HG02623 (cell line): ENCODE measurements around the gene WEE1.
A peak's percentile ranks its signal among the peaks of the same experiment; 100 is the strongest.
"Not testable (repeated sequence)": the region's sequence is repeated elsewhere in the genome, so short reads cannot be mapped to it uniquely, and the experiment has no call there.

Source experiments
- ATAC-seq: cut with Tn5 transposase; IDR thresholded peaks from one replicate; pipeline ENCODE4 v1.9.1; 2021; ENCODE audit warnings: moderate library complexity; ENCODE audit not compliant: unreplicated experiment

WEE1 gene

DNA sequence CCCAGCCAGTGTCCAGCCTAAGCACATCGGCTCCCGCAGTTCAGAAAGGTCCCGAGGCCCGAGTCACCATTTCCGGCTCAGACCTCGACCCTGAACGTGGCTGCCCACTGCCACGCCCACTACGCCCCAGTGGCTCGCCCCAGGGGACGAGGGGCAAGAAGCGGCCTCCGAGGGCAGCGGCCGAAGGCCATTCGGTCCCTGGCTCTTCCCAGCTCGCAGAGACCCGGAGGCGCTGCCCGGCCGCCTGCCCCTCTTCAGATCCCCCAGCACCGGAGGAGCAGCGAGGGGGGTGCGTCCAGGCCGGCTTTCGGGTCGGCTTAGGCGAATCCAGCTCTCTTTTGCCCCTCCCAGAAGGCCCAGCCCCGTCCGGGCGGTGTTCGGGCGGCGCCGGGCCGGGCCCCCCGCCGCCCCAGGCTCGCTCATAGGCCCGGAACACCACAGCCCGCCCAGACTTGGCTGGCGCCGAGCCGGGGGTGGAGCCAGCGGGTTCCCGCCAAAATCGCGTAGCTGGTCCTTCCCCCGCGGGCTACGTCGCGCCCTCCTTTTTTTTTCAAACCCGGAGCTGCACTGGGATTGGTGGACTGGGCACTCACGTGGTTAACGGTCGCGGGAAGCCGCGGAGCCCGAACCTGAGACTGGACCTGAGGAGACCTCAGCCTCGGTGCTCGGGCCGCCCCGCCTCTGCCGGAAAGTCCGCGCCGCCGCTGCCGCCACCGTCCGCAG, at the start of gene WEE1:
Gene WEE1 (plus strand): TSS at position 619 of the 723 bp plus-strand sequence. CDS start 264 bp downstream, outside the sequence.
- ATAC-seq = peak; percentile 84

DNA sequence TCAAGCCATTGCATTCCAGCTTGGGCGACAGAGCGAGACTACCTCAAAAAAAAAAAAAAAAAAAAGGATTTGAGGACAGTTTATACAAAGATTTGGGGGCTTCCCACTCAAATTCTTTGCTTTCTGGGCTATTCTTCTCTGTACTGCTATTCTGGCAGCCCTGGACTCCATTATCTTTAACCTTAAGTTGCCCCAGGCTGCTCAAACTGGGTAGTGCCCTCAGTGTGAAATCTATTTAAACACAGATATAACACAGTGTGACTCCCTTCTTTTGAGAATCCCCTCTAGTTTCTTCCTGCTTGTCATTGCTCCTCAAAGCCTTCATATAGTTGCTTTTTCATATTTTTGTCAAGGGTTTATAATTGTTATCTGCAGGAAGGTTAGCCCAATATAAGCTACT, 49.5 kb upstream of the WEE1 start:
- no peak for ATAC-seq

DNA sequence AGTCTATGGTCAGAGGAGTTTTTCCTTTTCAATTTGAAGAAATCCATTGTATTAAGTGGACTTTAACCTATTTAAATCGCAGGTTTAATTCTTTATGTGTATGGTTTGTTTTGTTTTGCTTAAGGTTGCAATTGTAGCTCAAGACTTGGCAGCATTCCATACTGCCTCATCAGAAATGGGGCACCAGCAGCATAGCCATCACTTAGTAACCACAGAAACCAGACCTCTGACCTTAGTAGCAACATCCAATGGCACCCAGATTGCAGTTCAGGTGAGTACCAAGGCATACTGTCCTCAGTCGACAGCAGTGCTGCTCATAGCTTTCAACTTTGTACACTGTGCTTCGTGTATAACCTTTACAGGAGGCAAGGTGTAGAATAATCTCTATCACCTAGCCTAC, 48.4 kb upstream of the WEE1 start:
- no peak for ATAC-seq

DNA sequence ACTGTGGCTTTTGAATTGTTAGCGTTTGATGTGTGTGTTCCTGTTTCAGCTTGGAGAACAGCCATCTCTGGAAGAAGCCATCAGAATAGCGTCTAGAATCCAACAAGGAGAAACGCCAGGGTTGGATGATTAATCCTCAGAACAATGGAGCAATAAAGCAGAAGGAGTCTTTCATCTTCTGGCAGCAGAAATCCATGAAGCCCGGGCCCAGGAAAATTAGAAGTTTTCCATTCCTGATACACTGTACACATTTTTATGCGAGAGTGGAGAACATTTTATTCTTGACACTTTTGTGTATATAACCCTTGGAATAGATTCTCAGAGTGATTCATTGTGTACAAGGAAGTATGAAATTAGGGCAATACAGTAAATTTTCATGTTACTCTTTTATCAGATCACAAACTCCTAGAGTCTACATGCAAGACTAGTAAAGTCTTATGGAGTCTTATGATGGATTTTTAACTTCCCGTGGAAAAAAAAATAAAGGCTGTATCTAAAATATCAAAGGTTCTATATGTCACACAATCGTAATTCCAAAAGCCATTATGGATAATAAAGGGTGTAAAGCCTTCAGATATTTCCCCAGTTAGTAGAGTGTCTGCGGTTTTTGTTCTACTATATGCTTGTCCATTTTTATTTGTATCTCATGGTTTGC, 45.9 kb upstream of the WEE1 start:
- no peak for ATAC-seq

DNA sequence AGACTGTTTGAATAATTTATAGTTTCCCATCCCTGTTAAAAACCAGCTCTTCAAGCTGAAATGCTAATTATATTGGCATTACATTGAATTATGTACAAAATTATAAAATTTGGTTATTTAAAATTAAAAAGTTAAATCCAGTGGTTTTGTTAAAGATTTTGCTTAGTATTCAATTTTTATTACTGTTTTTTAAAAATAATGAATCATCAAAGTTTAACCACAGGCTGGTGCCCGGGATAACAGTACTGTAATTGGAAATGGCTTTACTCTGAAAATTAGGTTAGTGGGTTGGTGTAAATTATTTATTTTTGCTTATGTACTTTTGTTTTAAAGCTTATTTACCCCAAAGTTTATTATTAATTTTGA, 45.4 kb upstream of the WEE1 start:
- no peak for ATAC-seq

DNA sequence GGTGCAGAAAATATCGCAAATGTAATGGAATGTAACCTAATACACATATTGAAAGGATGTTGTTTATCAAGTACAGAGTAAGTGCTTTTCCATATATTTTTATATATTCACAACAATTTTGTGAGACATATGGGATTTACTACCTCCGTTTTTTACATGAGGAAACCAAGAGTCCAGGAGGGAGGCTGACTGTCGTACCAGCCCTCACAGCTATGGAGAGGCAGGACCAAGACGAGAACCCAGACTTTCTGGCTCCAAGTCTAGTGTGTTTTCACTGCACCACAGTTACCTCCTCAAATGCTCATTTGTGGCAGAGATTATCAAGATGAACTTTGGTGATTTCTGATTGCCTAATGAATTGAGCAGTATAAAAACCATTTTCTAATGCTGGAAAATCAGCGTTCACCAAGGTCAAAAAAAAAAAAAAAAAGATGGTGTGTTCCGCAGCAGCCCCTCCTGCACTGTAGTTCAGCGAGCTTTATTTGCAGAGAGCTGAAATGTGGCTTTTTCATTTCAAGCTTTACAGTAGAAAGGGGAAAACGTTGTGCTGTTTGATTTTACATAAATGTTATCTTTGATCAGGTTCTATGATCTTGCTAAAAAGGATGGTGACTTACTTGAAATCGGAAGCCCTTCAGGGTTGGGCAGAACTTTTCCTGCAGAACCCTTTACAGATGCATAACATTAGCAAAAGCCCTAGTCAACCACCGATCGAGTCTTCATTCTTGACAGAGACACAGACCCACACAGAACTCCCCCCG, 44.7 kb upstream of the WEE1 start:
- no peak for ATAC-seq

DNA sequence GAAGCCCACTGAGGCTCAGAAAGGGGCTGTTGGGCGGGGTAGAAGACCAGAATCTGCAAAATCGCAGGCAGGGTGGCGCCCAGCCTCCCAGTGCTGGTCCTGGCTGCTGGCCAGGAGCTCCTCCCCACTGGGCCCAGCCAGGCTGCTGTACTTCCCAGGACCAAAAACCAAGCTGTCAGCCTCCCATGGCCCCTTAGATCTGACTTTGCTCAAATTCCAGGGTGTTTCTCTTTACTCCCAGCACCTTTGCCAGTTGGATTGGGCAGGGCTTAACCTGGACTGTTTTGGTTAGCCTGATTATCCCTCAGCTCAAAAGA, 44.2 kb upstream of the WEE1 start:
- ATAC-seq = no peak

DNA sequence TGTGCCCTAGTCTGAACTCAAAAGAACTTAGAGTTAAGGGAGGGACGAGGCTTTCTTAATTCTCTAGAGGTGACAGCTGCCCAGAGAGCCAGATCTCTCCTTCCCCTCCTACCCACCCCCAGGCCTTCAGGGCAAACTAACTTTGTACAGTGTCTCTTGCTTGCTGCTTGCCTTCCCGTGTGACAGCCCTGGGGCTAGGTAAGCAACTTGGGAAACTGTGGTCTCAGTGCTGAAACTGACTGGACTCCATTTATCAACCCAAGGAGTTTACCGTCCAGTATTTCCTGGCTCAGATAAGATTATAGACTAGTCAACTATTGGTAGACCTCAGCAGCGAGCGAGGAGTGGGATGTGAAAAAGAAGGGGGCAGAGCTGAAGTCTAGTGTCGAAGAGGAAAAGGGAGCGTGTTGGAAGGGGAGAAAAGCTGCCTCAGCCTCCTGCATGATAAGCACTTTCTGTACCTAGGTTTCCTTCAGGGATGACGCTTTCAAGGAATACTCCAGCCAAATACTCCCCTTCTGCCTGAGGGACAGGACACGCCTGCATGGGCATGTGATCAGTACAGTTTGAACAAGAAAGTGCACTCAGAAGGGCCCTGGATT, 43.3 kb upstream of the WEE1 start:
- ATAC-seq = no peak

DNA sequence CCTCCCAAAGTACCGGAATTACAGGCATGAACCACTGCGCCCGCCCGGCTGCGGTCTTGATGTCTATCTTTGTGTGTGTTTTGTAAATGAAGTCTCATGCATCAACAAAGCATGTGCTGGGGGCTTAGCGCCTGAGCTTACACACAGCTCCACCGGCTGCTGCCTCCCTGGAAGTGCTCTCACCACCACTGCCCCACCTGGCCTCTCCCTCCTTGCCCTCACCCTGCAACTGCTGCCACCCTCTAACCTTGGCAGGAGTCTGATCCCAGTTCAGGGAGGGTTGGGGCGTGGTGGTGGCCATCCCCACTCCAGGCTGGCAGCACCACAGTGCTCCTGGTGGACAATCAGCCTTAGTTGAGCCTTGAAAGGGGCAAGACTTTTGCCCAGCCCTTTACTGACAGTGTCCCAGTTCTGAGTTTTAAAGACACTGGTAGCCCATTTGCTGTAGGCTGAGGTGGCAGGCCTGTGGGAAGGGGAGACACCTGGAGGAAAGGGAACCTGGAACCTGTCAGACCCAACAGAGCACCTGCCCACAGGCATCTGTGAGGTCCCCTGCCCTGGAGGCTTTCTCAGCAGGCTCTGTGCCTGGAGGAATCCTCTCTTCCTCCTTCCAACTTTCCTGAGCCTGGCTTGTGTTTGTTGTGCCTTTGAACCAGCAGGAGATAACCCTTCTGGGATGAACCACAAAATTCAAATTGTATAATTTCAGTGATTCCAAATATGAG, 42.4 kb upstream of the WEE1 start:
- ATAC-seq = no peak

DNA sequence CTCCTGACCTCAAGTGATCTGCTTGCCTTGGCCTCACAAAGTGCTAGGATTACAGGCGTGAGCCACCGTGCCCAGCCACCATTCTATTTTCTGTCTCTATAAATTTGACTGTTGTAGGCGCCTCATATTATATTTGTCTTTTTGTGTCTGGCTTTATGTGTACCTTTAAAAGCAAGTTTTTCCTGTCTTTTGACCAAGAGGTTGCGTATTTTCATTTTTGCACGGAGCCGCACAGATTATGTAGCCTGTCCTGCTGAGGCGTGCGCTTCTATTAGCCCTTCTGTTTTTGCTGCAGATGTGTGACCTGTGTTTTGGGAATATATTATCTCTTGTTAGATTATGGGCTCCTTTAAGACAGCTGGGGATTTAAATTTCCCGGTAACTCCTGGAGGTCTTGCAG, 40.4 kb upstream of the WEE1 start:
- ATAC-seq = no peak

DNA sequence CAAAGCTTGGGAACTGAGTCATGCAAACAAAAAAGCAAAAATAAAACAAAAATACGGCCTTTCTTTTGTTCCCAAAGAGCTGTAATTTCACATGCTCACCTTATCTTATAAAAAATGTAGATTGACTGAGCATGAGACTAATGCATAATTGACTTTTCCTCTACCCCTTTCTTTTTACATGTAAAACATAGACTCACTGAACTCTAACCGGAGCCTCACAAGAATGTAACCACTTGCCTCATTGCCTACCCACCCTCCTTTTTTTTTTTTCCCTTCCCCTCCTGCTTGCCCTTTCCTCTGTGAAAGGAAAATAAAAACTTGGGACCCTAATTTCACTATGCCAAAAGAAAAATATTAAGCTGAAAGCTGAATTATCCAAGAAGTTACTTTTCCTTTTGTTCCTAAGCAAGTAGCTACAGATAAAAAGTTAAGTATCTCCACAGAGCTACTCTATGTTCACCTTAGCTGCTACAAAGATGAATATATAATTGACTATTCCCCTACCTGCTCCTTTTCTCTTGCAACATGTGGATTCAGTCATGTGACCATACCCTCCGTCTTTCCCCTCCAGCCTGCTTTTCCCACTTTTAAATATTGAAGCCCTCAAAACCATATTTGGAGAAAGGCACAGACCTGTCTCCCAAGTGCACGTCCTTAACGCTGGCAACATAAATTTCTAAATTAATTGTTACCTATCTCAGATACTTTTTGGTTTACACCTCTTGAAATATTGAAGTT, 39.6 kb upstream of the WEE1 start:
- ATAC-seq = no peak

DNA sequence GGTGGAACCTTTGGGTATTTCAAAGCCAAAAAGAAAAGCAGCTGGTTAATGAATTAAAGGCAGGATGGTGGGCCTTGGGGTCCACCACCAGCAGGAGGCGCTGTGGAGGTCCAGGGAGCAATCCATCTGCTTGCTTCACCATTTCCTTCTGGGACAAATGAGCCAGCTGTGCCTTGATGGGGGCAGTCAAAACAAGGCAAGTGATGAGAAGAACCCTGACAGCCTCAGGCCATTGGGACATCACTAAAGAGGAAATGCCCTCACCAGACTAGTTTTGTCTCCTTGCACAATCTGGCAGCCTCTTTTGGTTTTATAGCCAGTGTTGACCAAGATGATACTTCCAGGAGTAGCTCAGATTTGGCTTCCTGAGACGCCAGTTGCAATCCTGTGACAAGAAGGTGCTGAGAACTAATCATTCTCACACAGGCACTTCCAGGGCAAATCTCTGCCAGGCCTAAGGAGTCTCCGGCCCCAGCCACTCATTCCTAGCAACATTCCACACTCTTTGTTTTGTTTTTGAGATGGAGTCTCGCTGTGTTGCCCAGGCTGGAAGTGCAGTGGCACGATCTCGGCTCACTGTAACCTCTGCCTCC, 38.2 kb upstream of the WEE1 start:
- no peak for ATAC-seq

DNA sequence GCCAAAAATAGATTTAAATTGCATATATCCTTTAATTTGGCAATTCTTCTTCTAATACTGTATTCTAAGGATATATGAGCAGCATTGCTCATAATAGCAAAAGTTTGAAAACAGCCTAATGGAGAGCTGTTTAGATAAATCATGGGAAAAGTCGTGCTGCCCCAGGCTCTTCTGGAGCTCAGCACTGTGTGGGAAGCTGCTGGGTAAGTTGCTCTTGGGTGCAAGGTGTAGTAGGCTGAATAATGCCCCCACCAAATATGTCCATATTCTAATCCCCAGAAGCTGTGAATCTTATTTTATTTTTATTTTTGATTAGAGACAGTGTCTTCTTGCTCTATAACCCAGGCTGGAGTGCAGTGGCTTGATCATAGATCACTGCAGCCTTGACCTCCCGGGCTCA, 34.9 kb upstream of the WEE1 start:
- ATAC-seq = no peak

DNA sequence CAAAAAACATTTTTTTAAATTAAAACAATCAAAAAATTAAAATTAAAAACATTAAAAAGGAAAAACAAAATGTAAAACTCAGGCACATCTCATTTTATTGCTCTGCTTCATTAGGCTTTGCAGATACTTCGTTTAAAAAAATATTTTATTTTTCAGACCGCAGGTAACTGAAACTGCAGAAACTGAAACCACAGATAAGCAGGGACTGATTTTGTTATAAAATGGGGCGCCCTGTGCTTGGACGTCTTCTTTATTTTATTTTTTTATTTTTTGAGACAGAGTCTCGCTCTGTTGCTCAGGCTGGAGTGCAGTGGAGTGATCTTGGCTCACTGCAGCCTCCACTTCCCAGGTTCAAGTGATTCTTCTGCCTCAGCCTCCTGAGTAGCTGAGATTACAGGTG, 24.3 kb upstream of the WEE1 start:
- ATAC-seq = not testable (repeated sequence)

DNA sequence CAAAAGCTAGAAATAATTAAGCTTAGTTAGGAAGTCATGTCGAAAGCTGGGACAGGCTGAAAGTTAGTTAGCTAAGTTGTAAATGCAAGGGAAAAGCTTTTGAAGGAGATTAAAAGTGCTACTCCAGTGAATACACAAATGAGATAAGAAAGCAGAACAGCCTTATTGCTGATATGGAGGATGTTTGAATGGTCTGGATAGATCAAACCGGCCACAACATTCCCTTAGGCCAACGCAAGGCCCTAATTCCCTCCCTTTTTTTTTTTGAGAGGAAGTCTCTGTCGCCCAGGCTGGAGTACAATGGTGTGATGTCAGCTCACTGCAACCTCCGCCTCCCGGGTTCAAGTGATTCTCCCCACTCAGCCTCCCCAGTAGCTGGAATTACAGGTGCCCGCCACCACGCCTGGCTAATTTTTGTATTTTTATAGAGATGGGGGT, 23.3 kb upstream of the WEE1 start:
- ATAC-seq = no peak

DNA sequence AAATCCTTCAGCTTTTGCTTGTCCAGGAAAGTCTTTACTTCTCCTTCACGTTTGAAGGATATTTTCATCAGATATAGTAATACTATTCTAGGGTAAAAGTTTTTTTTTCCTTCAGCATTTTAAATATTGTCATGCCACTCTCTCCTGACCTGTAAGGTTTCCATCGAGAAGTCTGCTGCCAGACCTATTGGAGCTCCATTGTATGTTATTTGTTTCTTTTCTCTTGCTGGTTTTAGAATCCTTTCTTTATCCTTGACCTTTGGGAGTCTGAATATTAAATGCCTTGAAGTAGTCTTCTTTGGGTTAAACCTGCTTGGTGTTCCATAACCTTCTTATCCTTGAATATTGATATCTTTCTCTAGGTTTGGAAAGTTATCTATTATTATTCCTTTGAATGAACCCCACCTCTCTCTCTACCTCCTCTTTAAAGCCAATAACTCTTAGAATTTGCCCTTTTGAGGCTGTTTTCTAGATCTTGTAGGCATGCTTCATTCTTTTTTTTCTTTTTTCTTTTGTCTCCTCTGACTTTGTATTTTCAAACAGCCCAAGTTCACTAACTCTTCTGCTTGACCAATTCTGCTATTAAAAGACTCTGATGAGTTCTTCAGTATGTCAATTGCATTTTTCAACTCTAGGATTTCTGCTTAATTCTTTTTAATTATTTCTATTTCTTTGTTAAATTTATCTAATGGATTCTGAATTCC, 12.0 kb upstream of the WEE1 start:
- no peak for ATAC-seq

DNA sequence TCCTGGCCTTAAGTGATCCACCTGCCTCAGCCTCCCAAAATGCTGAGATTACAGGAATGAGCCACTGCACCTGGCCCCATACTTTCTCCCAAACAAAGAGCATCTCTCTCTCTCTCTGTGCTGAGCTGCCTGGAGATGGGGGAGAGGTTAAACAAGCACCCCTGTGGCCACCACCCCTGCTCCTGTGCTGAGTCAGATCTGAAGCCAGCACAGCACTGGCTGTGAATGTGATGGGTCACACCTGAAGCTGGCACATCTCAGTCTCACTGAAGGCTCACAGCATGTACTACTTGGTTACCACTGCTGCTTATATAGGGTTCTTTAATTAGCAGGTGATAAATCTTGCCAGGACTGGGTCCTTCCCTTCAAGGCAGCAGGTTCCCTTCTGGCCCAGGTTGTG, 10.8 kb upstream of the WEE1 start:
- no peak for ATAC-seq

DNA sequence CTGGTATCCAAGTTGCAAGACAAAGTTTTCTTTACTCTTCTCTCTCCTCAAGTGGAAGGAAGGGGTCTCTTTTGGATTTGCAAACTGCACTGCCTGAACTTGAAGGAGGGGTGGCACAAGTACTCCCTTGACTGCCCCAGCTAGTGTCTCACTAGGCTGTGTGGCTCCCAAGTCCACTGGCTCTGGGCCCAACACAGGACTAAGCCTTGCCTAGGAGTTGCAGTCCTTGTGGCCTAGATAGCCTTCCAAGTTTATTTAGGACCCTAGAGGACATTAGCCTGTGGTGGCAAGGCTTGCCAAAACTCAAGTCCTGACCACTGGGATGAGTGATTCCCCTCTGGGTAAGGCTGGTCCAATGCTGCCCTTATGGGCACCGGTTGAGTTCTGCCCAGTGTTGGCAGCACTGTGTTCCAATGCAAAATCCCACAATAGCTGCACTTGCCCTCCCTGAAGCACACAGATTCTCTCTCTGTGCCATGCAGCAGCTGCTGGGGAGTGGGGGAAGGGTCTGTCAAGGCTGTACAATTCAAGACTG, 10.2 kb upstream of the WEE1 start:
- ATAC-seq = no peak
